K562 (cell line): ENCODE results near the gene PIK3CG. TPM values are rescaled to one million over a fixed set of nuclear protein-coding genes. Genes with fewer than 3 reads are reported as not detected.

Experiments used
- CEBPB ChIP-seq: fragments of 450-650 bp; IDR thresholded peaks from 2 replicates; pipeline ENCODE4 v1.6.1; 2016; ENCODE audit warnings: missing genetic modification characterization, missing compliant biosample characterization
- CHD2 ChIP-seq: IDR thresholded peaks from 2 replicates; pipeline ENCODE4 v1.6.1; 2011; ENCODE audit warnings: low read depth, low read length
- CXXC5 ChIP-seq: fragments of 250-450 bp; sonication (Bioruptor Pico); IDR thresholded peaks from 2 replicates; pipeline ENCODE4 v1.8.0; 2022; ENCODE audit warnings: inconsistent platforms, mild to moderate bottlenecking, moderate library complexity
- KLF1 ChIP-seq: fragments of 450-650 bp; IDR thresholded peaks from 2 replicates; pipeline ENCODE4 v1.6.1; 2016; ENCODE audit warnings: missing genetic modification characterization, missing compliant biosample characterization
- NCOA4 ChIP-seq: fragments of 450-650 bp; IDR thresholded peaks from 2 replicates; pipeline ENCODE4 v1.6.1; 2018; ENCODE audit warnings: mild to moderate bottlenecking; ENCODE audit not compliant: partially characterized antibody
- NONO ChIP-seq, 2 experiments: fragments of 200-400 bp in 1 of 2; fragments of 450-650 bp in 1 of 2; formaldehyde crosslinking in 1 of 2; IDR thresholded peaks; 2 replicates each; pipeline ENCODE4 v1.6.1; 2017; ENCODE audit warnings: low read depth in 2 of 2, mild to moderate bottlenecking in 2 of 2, moderate library complexity in 2 of 2, low read length in 1 of 2
- RCOR1 ChIP-seq, 2 experiments: IDR thresholded peaks; 2 replicates each; pipeline ENCODE4 v1.6.1; 2012; ENCODE audit warnings: low read depth in 2 of 2, low read length in 2 of 2, borderline replicate concordance in 1 of 2, improper control_type of control experiment in 1 of 2
- U2AF1 ChIP-seq: fragments of 200-400 bp; formaldehyde crosslinking; optimal IDR thresholded peaks from 2 replicates; pipeline ENCODE3; 2017; ENCODE audit warnings: mild to moderate bottlenecking, low read depth, low read length, moderate library complexity
- ZNF347 ChIP-seq: fragments of 450-650 bp; formaldehyde crosslinking; IDR thresholded peaks from 2 replicates; pipeline ENCODE4 v1.4.0; 2020; ENCODE audit warnings: low read depth, mild to moderate bottlenecking, moderate library complexity
- ZNF766 ChIP-seq: fragments of 200-800 bp; sonication (Bioruptor generic); conservative IDR thresholded peaks from 2 replicates; pipeline ENCODE4 v1.6.1; 2016; ENCODE audit warnings: missing genetic modification characterization, missing compliant biosample characterization
- polyA plus RNA-seq, 8 experiments: library from polyadenylated mRNA; depleted of rRNA in 4 of 8; stranded (reverse) in 5 of 8; unstranded in 3 of 8; fragments of >200 nt; fragmentation: Nextera tagmentation in 2 of 8; fragmentation: Illumina TruSeq in 1 of 8; extraction: Ambion mirVana in 2 of 8; extraction: Trizol in 1 of 8; gene quantifications; 2 replicates each; pipeline versions ENCODE4 v1.2.1 to v1.2.3, GENCODE V29; 2011 to 2014; ENCODE audit warnings: inconsistent platforms in 1 of 8, missing spikeins in 1 of 8
- total RNA-seq, 7 experiments: library from RNA; depleted of rRNA in 6 of 7; stranded (reverse); fragments of >200 nt in 6 of 7; fragmentation: Illumina TruSeq in 2 of 7; extraction: Trizol in 2 of 7; gene quantifications; 2 replicates each; pipeline versions ENCODE4 v1.2.1 to v1.2.3, GENCODE V29; 2011 to 2021; ENCODE audit warnings: low replicate concordance in 1 of 7
- TF ChIP-seq, protein P1 (sequence below): IDR thresholded peaks from 2 replicates; pipeline ENCODE4 v1.6.1; 2012; ENCODE audit warnings: low read depth, low read length, improper control_type of control experiment, borderline replicate concordance
- TF ChIP-seq, protein P2 (sequence below): fragments of 250-450 bp; sonication (Bioruptor Pico); IDR thresholded peaks from 2 replicates; pipeline ENCODE4 v1.5.0; 2020; ENCODE audit warnings: mild to moderate bottlenecking, borderline replicate concordance
- TF ChIP-seq, protein P3 (sequence below): fragments of 450-650 bp; IDR thresholded peaks from 2 replicates; pipeline ENCODE4 v1.6.1; 2016; ENCODE audit warnings: borderline replicate concordance
- TF ChIP-seq, protein P4 (sequence below): fragments of 450-650 bp; formaldehyde crosslinking; IDR thresholded peaks from 2 replicates; pipeline ENCODE4 v1.4.0; 2022; ENCODE audit warnings: mild to moderate bottlenecking, moderate library complexity
- TF ChIP-seq, protein P5 (sequence below), 2 experiments: fragments of 450-650 bp; IDR thresholded peaks; 2 replicates each; pipeline ENCODE4 v1.6.1; 2016

PIK3CG gene
- total and polyA plus RNA-seq, 9 of the 15 experiments (the other 6 are each of a cell fraction or from before 2014, with no cell fraction given) = 5.3 to 42.5 (median 29.0) TPM

DNA sequence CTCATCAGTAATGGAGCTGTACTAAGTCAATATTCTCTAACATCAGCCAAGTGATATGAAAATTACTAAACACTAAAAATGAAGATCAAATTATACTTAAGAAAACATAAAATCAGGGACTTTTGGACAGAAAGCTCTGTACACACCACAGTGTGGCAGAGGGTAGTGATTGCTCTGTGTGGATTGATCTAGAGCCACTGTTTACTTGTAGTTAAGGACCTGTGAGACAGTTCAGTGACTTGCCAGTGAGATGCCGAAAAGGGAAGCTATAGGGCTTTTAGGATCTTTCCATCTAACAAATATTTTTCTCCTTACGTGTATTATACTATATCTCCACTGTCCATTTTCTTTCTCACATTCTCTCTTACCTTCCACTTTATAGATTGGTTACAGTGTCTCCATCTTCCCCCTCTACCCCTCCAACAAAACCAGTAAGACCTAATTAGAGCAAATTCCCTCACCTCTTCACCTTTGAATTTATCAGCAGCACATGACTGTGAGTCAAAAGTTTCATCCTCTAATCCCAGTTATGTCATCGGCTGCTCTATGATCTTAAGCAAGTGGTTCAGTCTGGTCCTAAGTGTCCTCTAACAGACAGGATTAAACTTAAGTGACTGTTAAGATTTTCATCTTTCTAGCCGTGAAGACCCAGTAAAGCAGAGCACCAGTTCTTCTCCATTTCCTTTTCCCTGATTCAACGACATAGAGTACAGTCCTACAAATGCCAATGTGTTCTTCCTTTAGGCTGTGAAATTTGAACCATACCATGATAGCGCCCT, 6.9 kb downstream of the PIK3CG start (continued):
- TF ChIP-seq, protein P1, sequence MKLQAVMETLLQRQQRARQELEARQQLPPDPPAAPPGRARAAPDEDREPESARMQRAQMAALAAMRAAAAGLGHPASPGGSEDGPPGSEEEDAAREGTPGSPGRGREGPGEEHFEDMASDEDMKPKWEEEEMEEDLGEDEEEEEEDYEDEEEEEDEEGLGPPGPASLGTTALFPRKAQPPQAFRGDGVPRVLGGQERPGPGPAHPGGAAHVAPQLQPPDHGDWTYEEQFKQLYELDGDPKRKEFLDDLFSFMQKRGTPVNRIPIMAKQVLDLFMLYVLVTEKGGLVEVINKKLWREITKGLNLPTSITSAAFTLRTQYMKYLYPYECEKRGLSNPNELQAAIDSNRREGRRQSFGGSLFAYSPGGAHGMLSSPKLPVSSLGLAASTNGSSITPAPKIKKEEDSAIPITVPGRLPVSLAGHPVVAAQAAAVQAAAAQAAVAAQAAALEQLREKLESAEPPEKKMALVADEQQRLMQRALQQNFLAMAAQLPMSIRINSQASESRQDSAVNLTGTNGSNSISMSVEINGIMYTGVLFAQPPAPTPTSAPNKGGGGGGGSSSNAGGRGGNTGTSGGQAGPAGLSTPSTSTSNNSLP = 0 out of 2 replicates have a peak, but pooled peaks have one; percentile 27
- TF ChIP-seq, protein P2, sequence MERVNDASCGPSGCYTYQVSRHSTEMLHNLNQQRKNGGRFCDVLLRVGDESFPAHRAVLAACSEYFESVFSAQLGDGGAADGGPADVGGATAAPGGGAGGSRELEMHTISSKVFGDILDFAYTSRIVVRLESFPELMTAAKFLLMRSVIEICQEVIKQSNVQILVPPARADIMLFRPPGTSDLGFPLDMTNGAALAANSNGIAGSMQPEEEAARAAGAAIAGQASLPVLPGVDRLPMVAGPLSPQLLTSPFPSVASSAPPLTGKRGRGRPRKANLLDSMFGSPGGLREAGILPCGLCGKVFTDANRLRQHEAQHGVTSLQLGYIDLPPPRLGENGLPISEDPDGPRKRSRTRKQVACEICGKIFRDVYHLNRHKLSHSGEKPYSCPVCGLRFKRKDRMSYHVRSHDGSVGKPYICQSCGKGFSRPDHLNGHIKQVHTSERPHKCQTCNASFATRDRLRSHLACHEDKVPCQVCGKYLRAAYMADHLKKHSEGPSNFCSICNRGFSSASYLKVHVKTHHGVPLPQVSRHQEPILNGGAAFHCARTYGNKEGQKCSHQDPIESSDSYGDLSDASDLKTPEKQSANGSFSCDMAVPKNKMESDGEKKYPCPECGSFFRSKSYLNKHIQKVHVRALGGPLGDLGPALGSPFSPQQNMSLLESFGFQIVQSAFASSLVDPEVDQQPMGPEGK (CRISPR knock-in tag) = no peak
- no peak for TF ChIP-seq CHD2
- TF ChIP-seq U2AF1 = no peak
- TF ChIP-seq, protein P3, sequence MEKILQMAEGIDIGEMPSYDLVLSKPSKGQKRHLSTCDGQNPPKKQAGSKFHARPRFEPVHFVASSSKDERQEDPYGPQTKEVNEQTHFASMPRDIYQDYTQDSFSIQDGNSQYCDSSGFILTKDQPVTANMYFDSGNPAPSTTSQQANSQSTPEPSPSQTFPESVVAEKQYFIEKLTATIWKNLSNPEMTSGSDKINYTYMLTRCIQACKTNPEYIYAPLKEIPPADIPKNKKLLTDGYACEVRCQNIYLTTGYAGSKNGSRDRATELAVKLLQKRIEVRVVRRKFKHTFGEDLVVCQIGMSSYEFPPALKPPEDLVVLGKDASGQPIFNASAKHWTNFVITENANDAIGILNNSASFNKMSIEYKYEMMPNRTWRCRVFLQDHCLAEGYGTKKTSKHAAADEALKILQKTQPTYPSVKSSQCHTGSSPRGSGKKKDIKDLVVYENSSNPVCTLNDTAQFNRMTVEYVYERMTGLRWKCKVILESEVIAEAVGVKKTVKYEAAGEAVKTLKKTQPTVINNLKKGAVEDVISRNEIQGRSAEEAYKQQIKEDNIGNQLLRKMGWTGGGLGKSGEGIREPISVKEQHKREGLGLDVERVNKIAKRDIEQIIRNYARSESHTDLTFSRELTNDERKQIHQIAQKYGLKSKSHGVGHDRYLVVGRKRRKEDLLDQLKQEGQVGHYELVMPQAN = no peak
- TF ChIP-seq NONO (IDR thresholded peaks at IDR 0.05; ENCODE audit: low read depth in 2 of 2, low read length in 1 of 2) = no peak
- no peak for TF ChIP-seq KLF1 (tag)
- TF ChIP-seq, protein P4, sequence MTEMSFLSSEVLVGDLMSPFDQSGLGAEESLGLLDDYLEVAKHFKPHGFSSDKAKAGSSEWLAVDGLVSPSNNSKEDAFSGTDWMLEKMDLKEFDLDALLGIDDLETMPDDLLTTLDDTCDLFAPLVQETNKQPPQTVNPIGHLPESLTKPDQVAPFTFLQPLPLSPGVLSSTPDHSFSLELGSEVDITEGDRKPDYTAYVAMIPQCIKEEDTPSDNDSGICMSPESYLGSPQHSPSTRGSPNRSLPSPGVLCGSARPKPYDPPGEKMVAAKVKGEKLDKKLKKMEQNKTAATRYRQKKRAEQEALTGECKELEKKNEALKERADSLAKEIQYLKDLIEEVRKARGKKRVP = no peak
- TF ChIP-seq NCOA4 = no peak
- peak; percentile 43; the same call in 1 of the 2 replicates for TF ChIP-seq CXXC5 (CRISPR knock-in tag)
- TF ChIP-seq, protein P5, sequence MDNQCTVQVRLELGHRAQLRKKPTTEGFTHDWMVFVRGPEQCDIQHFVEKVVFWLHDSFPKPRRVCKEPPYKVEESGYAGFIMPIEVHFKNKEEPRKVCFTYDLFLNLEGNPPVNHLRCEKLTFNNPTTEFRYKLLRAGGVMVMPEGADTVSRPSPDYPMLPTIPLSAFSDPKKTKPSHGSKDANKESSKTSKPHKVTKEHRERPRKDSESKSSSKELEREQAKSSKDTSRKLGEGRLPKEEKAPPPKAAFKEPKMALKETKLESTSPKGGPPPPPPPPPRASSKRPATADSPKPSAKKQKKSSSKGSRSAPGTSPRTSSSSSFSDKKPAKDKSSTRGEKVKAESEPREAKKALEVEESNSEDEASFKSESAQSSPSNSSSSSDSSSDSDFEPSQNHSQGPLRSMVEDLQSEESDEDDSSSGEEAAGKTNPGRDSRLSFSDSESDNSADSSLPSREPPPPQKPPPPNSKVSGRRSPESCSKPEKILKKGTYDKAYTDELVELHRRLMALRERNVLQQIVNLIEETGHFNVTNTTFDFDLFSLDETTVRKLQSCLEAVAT (IDR thresholded peaks at IDR 0.05) = 0 out of 4 replicates have a peak, but pooled peaks of 1 of the 2 experiments have one; percentile 9
- TF ChIP-seq RCOR1 (IDR thresholded peaks at IDR 0.05; ENCODE audit: borderline replicate concordance in 1 of 2, low read depth in 2 of 2, low read length in 2 of 2) = peak in 1 of 2 experiments; percentile 39; a peak in 1 of 4 replicates
- TF ChIP-seq ZNF347 (CRISPR knock-in tag) = no peak
- TF ChIP-seq ZNF766 = 0 out of 2 replicates have a peak, but pooled peaks have one; percentile 31
- TF ChIP-seq CEBPB (tag) = 0 out of 2 replicates have a peak, but pooled peaks have one; percentile 28
